ENCODE data around the gene VPREB1.
"Not testable (repeated sequence)": the region's sequence is repeated elsewhere in the genome, so short reads cannot be mapped to it uniquely, and the experiment has no call there.

Gene VPREB1

GRCh38 chr22:22214819-22215329 lies 29.7 kb upstream of the VPREB1 start:
- DNase-seq = no peak

GRCh38 chr22:22215659-22216449 lies 28.7 kb upstream of the VPREB1 start:
- DNase-seq = no peak

- DNase-seq = no peak
Observed at GRCh38 chr22:22216450-22216959, 28.1 kb upstream of the VPREB1 start.

GRCh38 chr22:22218302-22218701 lies 26.3 kb upstream of the VPREB1 start:
- no peak for DNase-seq

- no peak for DNase-seq
Observed at GRCh38 chr22:22219140-22219996, 25.2 kb upstream of the VPREB1 start.

GRCh38 chr22:22221043-22221442 lies 23.5 kb upstream of the VPREB1 start:
- DNase-seq = not testable (repeated sequence)

GRCh38 chr22:22226448-22227187 lies 18.0 kb upstream of the VPREB1 start:
- DNase-seq = no peak

- no peak for DNase-seq
Observed at GRCh38 chr22:22228421-22228820, 16.2 kb upstream of the VPREB1 start.

- DNase-seq = no peak
Observed at GRCh38 chr22:22228921-22229320, 15.7 kb upstream of the VPREB1 start.

- DNase-seq = no peak
Observed at GRCh38 chr22:22229683-22230420, 14.7 kb upstream of the VPREB1 start.

- DNase-seq = no peak
Observed at GRCh38 chr22:22230438-22230837, 14.1 kb upstream of the VPREB1 start.

- DNase-seq = no peak
Observed at GRCh38 chr22:22233081-22233480, 11.5 kb upstream of the VPREB1 start.

GRCh38 chr22:22235558-22235957 lies 9.0 kb upstream of the VPREB1 start:
- peak in 3 of 6 experiments; percentile 9 to 31 (median 23) for DNase-seq

- no peak for DNase-seq
Observed at GRCh38 chr22:22237521-22237920, 7.1 kb upstream of the VPREB1 start.

- no peak for DNase-seq
Observed at GRCh38 chr22:22239311-22239939, 5.2 kb upstream of the VPREB1 start.

- no peak for DNase-seq
Observed at GRCh38 chr22:22241554-22241898, 3.1 kb upstream of the VPREB1 start.

- DNase-seq = no peak
Observed at GRCh38 chr22:22242488-22242887, 2.1 kb upstream of the VPREB1 start.

GRCh38 chr22:22243033-22243680 lies 1.4 kb upstream of the VPREB1 start:
- DNase-seq = no peak

GRCh38 chr22:22245256-22245909 lies 797 bp downstream of the VPREB1 start:
- no peak for DNase-seq

- DNase-seq = no peak
Observed at GRCh38 chr22:22245935-22246525, 1.4 kb downstream of the VPREB1 start.

Measured in stimulated activated naive CD4-positive, alpha-beta T cell (primary cell).